Activated gamma-delta T cell treated with Interleukin-2 at 50 U/mL for 16 hours (primary cell): Measurements from ENCODE around the gene CACNA2D3.

ENCODE experiments used
- DNase-seq: peaks from one replicate; pipeline ENCODE4 v3.0.0-alpha.2; 2020

CACNA2D3 gene

GRCh38 chr3:54827776-54828175 is 705.4 kb downstream of the CACNA2D3 start:
- no peak for DNase-seq

- DNase-seq, result no peak
Measured at GRCh38 chr3:54830658-54831057, 708.3 kb downstream of the CACNA2D3 start.

GRCh38 chr3:54831112-54831511 is 708.8 kb downstream of the CACNA2D3 start:
- no peak for DNase-seq

GRCh38 chr3:54832876-54833275 is 710.5 kb downstream of the CACNA2D3 start:
- no peak for DNase-seq

GRCh38 chr3:54835701-54836100 is 713.3 kb downstream of the CACNA2D3 start:
- DNase-seq, result no peak

- DNase-seq, result no peak
Measured at GRCh38 chr3:54836871-54837270, 714.5 kb downstream of the CACNA2D3 start.

GRCh38 chr3:54837964-54838363 is 715.6 kb downstream of the CACNA2D3 start:
- DNase-seq, result no peak

GRCh38 chr3:54841471-54841870 is 719.1 kb downstream of the CACNA2D3 start:
- no peak for DNase-seq

- DNase-seq, result no peak
Measured at GRCh38 chr3:54843352-54843751, 721.0 kb downstream of the CACNA2D3 start.

- no peak for DNase-seq
Measured at GRCh38 chr3:54844211-54844610, 721.9 kb downstream of the CACNA2D3 start.

- no peak for DNase-seq
Measured at GRCh38 chr3:54845011-54845410, 722.7 kb downstream of the CACNA2D3 start.

- no peak for DNase-seq
Measured at GRCh38 chr3:54845551-54845950, 723.2 kb downstream of the CACNA2D3 start.

- DNase-seq, result no peak
Measured at GRCh38 chr3:54846119-54846518, 723.8 kb downstream of the CACNA2D3 start.

- DNase-seq, result no peak
Measured at GRCh38 chr3:54847361-54847760, 725.0 kb downstream of the CACNA2D3 start.

- no peak for DNase-seq
Measured at GRCh38 chr3:54849360-54849759, 727.0 kb downstream of the CACNA2D3 start.

GRCh38 chr3:54850484-54851018 is 728.2 kb downstream of the CACNA2D3 start:
- no peak for DNase-seq

GRCh38 chr3:54853573-54854404 is 731.4 kb downstream of the CACNA2D3 start:
- DNase-seq, result no peak

GRCh38 chr3:54856271-54856670 is 733.9 kb downstream of the CACNA2D3 start:
- no peak for DNase-seq

GRCh38 chr3:54857343-54857742 is 735.0 kb downstream of the CACNA2D3 start:
- DNase-seq, result no peak

GRCh38 chr3:54858093-54858785 is 735.9 kb downstream of the CACNA2D3 start:
- DNase-seq, result no peak

- no peak for DNase-seq
Measured at GRCh38 chr3:54859184-54859583, 736.8 kb downstream of the CACNA2D3 start.

- DNase-seq, result no peak
Measured at GRCh38 chr3:54861248-54862067, 739.1 kb downstream of the CACNA2D3 start.

GRCh38 chr3:54862526-54862925 is 740.2 kb downstream of the CACNA2D3 start:
- DNase-seq, result no peak
